NB4 (cell line): ENCODE data around the gene DHRS3.

Experiments used
- CTCF ChIP-seq: IDR thresholded peaks from one replicate; pipeline ENCODE4 v1.5.1; 2012; ENCODE audit warnings: low read depth, low read length
- POLR2A ChIP-seq: IDR thresholded peaks from 2 replicates; pipeline ENCODE4 v1.6.1; 2011; ENCODE audit warnings: mild to moderate bottlenecking; ENCODE audit not compliant: insufficient read length; ENCODE audit errors: extremely low read depth

- TF ChIP-seq POLR2A (no peak), CTCF (no peak)
Measured at GRCh38 chr1:12599657-12600056, 18.4 kb downstream of the DHRS3 start.
